GM21737 (cell line): ENCODE results near the gene LAMA3.
A peak's percentile ranks its signal among the peaks of the same experiment; 100 is the strongest.

Experiments used
- ATAC-seq: cut with Tn5 transposase; IDR thresholded peaks from one replicate; pipeline ENCODE4 v1.9.1; 2021; ENCODE audit warnings: mild to moderate bottlenecking, moderate library complexity; ENCODE audit not compliant: unreplicated experiment

Gene LAMA3

DNA sequence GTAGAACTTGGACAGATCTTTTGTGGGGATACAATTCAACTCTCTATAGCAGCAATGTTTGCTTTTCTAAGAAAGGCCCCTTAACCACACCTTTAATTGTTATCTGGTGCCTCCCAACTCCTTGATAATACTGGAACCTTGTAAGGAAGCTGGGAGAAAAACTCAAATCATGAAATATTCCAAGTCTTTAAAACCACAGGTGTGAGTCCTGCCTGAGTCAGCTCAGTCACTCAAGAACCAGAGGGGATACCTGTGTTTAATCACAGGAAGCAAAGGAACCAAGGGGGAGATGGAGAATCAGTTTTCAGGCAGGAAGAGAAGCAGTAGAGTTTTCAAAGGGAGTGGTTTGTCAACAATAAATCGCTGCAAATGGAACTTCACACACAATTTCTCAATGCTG is 159.9 kb downstream of the LAMA3 start:
- no peak for ATAC-seq

GRCh38 chr18:23850215-23850614 is 161.0 kb downstream of the LAMA3 start:
- no peak for ATAC-seq

GRCh38 chr18:23851470-23852002 is 162.3 kb downstream of the LAMA3 start:
- ATAC-seq, result no peak

- no peak for ATAC-seq
These were observed 163.2 kb downstream of the LAMA3 start for GRCh38 chr18:23852236-23853045.

- ATAC-seq, result no peak
These were observed 164.4 kb downstream of the LAMA3 start for GRCh38 chr18:23853448-23854195.

DNA sequence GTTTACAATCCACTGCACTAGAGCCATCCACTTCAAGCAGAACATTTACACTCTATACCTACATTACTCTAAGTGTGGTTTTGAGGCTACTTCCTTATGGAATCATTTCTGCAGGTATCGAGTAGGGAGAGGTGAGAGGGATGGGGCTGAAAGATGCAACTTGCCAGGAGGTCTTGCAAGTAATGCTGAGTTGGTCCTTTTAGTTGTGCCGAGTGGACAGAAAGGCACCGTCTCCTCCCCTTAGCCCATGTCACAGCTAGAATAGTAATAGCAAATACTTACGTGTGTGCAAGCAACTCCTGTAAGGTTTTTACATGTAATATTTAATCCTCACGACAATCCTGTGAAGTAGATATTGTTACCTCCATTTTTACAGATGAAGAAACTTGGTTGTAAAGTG is 166.5 kb downstream of the LAMA3 start:
- no peak for ATAC-seq

DNA sequence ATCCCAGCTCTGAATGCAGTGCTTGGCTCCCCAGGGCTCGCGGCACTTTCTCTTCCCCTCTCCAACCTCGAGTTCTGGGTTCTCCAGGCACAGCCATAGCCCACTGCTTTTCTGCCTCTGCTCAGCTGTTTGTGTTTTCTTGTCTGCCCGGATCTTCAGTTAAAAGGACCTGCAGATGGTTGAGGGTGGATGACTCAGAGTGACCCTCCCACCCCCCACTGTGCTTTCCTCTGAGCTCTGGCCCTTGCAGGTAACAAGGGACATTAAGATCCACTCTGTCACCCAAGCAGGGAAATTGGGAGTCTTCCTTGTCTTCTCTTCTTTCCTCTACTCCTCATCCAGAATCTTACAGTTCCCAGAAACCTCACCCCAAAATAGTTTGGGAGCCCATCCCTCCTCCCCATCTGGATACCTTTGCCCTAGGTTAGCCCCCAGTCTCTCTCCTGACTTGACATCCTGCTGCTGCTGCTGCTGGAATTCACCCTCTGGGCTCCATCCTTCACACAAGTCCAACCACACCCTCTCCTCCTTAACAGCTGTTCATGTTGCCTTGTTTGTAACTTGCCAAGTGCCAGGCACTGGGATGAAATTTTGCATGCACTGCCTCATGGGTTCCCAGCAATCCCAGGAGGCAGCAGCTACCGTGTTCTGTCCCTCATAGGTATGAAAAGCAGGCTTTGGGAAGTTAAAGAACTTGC is 167.4 kb downstream of the LAMA3 start:
- ATAC-seq, result no peak

- no peak for ATAC-seq
These were observed 167.9 kb downstream of the LAMA3 start for GRCh38 chr18:23857164-23857552.

DNA sequence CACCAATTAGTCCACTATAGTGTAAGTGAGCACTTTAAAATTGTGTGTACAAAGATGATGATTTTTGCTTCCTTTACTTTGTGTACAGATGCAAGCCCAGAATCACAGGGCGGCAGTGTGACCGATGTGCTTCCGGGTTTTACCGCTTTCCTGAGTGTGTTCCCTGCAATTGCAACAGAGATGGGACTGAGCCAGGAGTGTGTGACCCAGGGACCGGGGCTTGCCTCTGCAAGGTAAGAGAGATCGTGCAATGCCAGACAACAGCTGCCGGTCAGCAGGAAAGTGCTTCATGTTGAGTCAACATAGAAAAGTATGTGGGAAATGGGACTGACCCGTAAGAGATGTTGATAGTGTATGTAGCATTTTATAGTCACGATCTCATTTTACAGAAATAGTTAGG is 168.5 kb downstream of the LAMA3 start:
- ATAC-seq, result no peak

DNA sequence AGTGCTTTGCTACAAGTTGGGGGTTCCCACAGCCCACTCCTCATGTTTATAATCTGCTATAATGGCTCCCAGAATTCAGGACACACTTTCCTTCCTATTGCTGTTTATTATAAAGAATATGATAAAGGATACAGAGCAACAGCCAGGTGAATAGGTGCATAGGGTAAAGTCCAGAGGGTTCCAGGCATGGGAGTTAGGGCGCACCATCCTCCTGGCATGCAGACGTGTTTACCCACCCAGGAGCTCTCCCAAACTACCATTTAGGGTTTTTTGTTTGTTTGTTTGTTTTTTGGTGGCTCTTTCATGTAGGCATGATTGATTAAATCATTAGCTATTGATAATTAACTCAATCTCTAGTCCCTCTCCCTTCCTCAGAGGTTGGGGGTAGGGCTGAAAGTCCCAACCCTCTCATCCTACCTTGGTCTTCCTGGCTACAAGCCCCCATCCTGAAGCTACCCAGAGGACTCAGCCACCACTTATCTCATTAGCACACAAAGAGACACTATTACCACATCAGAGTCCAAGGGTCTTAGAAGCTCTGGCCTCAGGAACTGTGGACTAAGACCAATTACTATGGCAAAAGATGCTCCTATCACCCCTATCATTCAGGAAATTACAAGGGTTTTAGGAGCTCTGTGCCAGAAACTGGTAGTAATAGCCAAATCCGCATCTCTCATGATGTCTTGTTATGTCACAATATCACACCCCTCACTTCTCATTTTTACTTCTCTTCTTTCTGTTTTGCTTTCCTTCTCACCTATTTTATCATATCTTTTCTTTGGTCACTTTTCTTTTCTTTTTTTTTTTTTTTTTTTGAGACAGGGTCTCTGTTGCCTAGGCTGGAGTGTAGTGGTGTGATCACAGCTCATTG is 170.4 kb downstream of the LAMA3 start:
- ATAC-seq, result no peak

DNA sequence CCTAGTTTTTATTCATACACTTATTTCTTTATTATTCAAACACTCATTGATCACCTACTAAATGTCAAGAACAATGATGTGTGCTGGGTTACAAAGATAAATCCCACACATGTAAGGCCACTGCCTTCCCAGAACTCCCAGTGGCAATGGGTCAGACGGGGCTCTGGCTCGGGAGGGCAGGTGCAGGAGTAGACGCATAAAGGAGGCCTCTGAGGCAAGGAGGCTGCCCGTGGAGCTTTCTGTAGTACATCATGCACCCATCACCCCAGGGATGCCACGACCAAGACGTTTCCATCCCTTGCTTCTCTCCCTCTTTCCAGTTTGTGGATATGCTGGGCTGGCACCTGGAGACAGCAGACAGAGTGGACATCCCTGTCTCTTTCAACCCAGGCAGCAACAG is 172.1 kb downstream of the LAMA3 start:
- no peak for ATAC-seq

- ATAC-seq, result no peak
These were observed 172.7 kb downstream of the LAMA3 start for GRCh38 chr18:23861805-23862470.

DNA sequence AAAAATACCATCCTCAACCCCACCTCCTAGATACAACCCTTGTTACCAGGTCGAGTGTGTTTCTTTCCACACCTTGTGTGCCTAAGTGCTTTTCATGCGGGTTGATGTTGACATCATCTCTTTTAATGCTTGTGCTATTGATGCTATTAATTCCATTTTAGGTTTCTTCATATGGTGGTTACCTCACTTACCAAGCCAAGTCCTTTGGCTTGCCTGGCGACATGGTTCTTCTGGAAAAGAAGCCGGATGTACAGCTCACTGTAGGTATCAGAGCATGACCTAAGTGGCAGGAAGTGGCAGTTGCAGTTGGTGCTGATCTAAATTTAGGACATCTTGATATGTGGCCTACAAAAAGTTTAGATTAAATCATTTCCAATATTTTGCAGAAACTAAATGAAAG is 175.4 kb downstream of the LAMA3 start:
- ATAC-seq, result no peak

GRCh38 chr18:23867006-23867405 is 177.8 kb downstream of the LAMA3 start:
- no peak for ATAC-seq

DNA sequence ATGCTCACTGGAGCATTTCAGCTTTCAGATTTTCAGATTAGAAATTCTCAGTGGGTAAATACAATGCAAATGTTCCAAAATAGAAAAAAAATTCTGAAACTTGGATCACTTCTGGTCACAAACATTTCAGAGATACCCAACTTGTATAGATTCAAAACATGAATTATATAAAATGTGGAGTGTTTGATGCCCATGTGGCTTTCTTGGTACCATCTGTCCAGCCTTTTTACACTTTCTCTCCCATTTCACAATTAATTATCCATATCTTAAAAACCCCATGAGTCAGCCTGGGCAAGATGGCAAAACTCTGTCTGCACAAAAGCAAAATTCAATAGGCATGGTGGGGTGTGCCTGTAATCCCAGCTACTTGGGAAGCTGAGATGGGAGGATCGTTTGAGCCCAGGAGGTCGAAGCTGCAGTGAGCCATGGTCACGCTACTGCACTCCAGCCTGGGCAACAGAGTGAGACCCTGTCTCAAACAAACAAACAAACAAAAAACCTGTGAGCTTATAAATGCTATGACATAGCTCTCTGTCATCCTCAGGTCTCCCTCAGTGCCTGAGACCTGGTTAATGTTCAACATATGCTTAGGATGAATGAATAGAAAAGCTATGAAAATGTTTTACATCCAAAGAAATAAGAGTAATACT is 179.0 kb downstream of the LAMA3 start:
- no peak for ATAC-seq

- no peak for ATAC-seq
These were observed 181.6 kb downstream of the LAMA3 start for GRCh38 chr18:23870676-23871380.

DNA sequence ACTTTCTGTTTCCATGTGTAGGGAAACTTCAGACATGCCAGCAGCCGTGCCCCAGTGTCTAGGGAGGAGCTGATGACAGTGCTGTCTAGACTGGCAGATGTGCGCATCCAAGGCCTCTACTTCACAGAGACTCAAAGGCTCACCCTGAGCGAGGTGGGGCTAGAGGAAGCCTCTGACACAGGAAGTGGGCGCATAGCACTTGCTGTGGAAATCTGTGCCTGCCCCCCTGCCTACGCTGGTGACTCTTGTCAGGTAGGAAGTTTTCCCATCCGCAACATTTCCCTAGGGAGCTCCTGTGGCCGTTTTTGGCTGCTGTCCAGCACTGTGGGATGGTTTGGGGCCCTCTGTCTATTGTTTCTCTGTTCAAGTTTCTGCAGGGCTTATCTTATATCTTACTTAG is 182.2 kb downstream of the LAMA3 start:
- ATAC-seq, result peak; percentile 79

GRCh38 chr18:23872701-23873550 is 183.7 kb downstream of the LAMA3 start:
- no peak for ATAC-seq
